SK-N-SH (cell line): ENCODE results near the gene ITGB5. TPM values are rescaled to one million over a fixed set of nuclear protein-coding genes. Genes with fewer than 3 reads are reported as not detected.

ENCODE experiments used
- CTCF ChIA-PET: fragments of 300-600, 350-600 bp; formaldehyde crosslinking; extraction: SDS; loops from one replicate; lab custom pipeline; 2021; lab: Yijun Ruan, JAX
- POLR2A ChIA-PET: fragments of 350-600 bp; sonication (Branson Sonifier 250); formaldehyde crosslinking; extraction: SDS; loops from one replicate; lab custom pipeline; 2020; ENCODE audit warnings: antibody characterized with exemption, inconsistent platforms; lab: Yijun Ruan, JAX
- DNase-seq: peaks from one replicate; pipeline ENCODE4 v3.0.0; 2012
- H2AFZ ChIP-seq: fragments of 200-600 bp; sonication (generic); 2 replicates; pipeline ENCODE4 v1.8.1; 2016; ENCODE audit warnings: antibody characterized with exemption, mild to moderate bottlenecking, low read depth
- H3F3A ChIP-seq: fragments of 200-600 bp; sonication (generic); replicated peaks from 2 replicates; pipeline ENCODE3; 2016; ENCODE audit warnings: antibody characterized with exemption, mild to moderate bottlenecking; ENCODE audit not compliant: insufficient read depth
- H3K27ac ChIP-seq, 2 experiments: fragments of 200-500 bp in 1 of 2; fragments of 200-600 bp in 1 of 2; sonication (Bioruptor generic) in 1 of 2; sonication (generic), shearing (Covaris generic) in 1 of 2; 2 replicates each; pipeline versions ENCODE4 v1.5.1 to v1.6.1; 2014 to 2016; ENCODE audit warnings: low read depth in 2 of 2, inconsistent platforms in 1 of 2, low read length in 1 of 2, mild to moderate bottlenecking in 1 of 2, mixed read lengths in 1 of 2
- H3K27me3 ChIP-seq: fragments of 200-600 bp; sonication (generic), shearing (Covaris generic); 2 replicates; pipeline ENCODE4 v1.6.1; 2016; ENCODE audit warnings: mixed run types; ENCODE audit not compliant: insufficient read depth
- H3K36me3 ChIP-seq, 2 experiments: fragments of 200-500 bp in 1 of 2; fragments of 200-600 bp in 1 of 2; sonication (Bioruptor generic) in 1 of 2; sonication (generic) in 1 of 2; replicated peaks in 1 of 2; 2 replicates each; pipeline versions ENCODE3 to v1.5.1; 2014 to 2016; ENCODE audit warnings: low read length in 1 of 2, mild to moderate bottlenecking in 1 of 2; ENCODE audit not compliant: insufficient read depth in 2 of 2, control insufficient read depth in 1 of 2
- H3K4me1 ChIP-seq, 2 experiments: fragments of 200-500 bp in 1 of 2; fragments of 200-600 bp in 1 of 2; sonication (Bioruptor generic) in 1 of 2; sonication (generic), shearing (Covaris generic) in 1 of 2; 2 replicates each; pipeline versions ENCODE4 v1.5.1 to v1.6.1; 2014 to 2016; ENCODE audit warnings: low read depth in 1 of 2, low read length in 1 of 2, mixed run types in 1 of 2; ENCODE audit not compliant: insufficient read depth in 2 of 2, control insufficient read depth in 1 of 2
- H3K4me2 ChIP-seq: fragments of 200-600 bp; sonication (generic), shearing (Covaris generic); 2 replicates; pipeline ENCODE4 v1.6.1; 2017; ENCODE audit warnings: mixed run types
- H3K4me3 ChIP-seq, 2 experiments: fragments of 200-500 bp in 1 of 2; fragments of 200-600 bp in 1 of 2; sonication (Bioruptor generic) in 1 of 2; sonication (generic), shearing (Covaris generic) in 1 of 2; 2 replicates each; pipeline versions ENCODE4 v1.5.1 to v1.8.1; 2014 to 2016; ENCODE audit warnings: low read depth in 2 of 2, inconsistent platforms in 1 of 2, low read length in 1 of 2, mild to moderate bottlenecking in 1 of 2, mixed read lengths in 1 of 2, moderate library complexity in 1 of 2
- H3K79me2 ChIP-seq: fragments of 200-600 bp; sonication (generic); 2 replicates; pipeline ENCODE4 v1.8.1; 2017; ENCODE audit warnings: mild to moderate bottlenecking; ENCODE audit not compliant: insufficient read depth
- H3K9ac ChIP-seq: fragments of 200-600 bp; sonication (generic); 2 replicates; pipeline ENCODE4 v1.6.1; 2017; ENCODE audit warnings: mixed run types
- H3K9me2 ChIP-seq: fragments of 200-600 bp; sonication (generic); 2 replicates; pipeline ENCODE4 v1.6.1; 2017; ENCODE audit warnings: mixed run types
- H3K9me3 ChIP-seq: fragments of 200-600 bp; sonication (generic); 2 replicates; pipeline ENCODE4 v1.6.1; 2017; ENCODE audit warnings: mixed run types, mild to moderate bottlenecking, moderate library complexity
- H4K20me1 ChIP-seq: fragments of 200-600 bp; sonication (generic); 2 replicates; pipeline ENCODE4 v1.6.1; 2017; ENCODE audit warnings: mild to moderate bottlenecking, mixed run types; ENCODE audit not compliant: insufficient read depth
- CHD2 ChIP-seq: fragments of 150-350 bp; IDR thresholded peaks from 2 replicates; pipeline ENCODE4 v1.6.1; 2018; ENCODE audit warnings: low read length; ENCODE audit not compliant: partially characterized antibody
- ELF1 ChIP-seq: IDR thresholded peaks from 2 replicates; pipeline ENCODE4 v1.4.0; 2012
- EP300 ChIP-seq, 2 experiments: IDR thresholded peaks; 2 replicates each; pipeline versions ENCODE4 v1.4.0 to v1.6.1; 2012; ENCODE audit warnings: borderline replicate concordance in 1 of 2, low read depth in 1 of 2, low read length in 1 of 2
- FOSL2 ChIP-seq: IDR thresholded peaks from 2 replicates; pipeline ENCODE4 v1.4.0; 2012; ENCODE audit warnings: low read depth, mild to moderate bottlenecking, moderate library complexity, borderline replicate concordance
- FOXJ3 ChIP-seq: sonication (generic); formaldehyde crosslinking; IDR thresholded peaks from 2 replicates; pipeline ENCODE4 v1.5.1; 2020; ENCODE audit warnings: mild to moderate bottlenecking, missing genetic modification reagents
- FOXM1 ChIP-seq: IDR thresholded peaks from 2 replicates; pipeline ENCODE4 v1.4.0; 2012; ENCODE audit warnings: low read depth, mild to moderate bottlenecking
- MEF2A ChIP-seq: IDR thresholded peaks from 2 replicates; pipeline ENCODE4 v1.4.0; 2012; ENCODE audit warnings: low read depth, borderline replicate concordance
- MXI1 ChIP-seq: IDR thresholded peaks from 2 replicates; pipeline ENCODE4 v1.6.1; 2012; ENCODE audit warnings: mild to moderate bottlenecking, low read depth, low read length, improper control_type of control experiment
- NFIC ChIP-seq: IDR thresholded peaks from 2 replicates; pipeline ENCODE4 v1.4.0; 2012; ENCODE audit warnings: borderline replicate concordance
- RAD21 ChIP-seq: IDR thresholded peaks from 2 replicates; pipeline ENCODE4 v1.6.1; 2012; ENCODE audit warnings: mild to moderate bottlenecking, low read length
- RCOR1 ChIP-seq: fragments of 150-350 bp; IDR thresholded peaks from 2 replicates; pipeline ENCODE4 v1.6.1; 2017; ENCODE audit warnings: antibody characterized with exemption, low read length
- RXRA ChIP-seq: IDR thresholded peaks from 2 replicates; pipeline ENCODE4 v1.4.0; 2012; ENCODE audit warnings: low read depth, mild to moderate bottlenecking, borderline replicate concordance
- SIN3A ChIP-seq: IDR thresholded peaks from 2 replicates; pipeline ENCODE4 v1.6.1; 2012; ENCODE audit warnings: low read depth, mild to moderate bottlenecking, low read length, moderate library complexity, borderline replicate concordance
- SMC3 ChIP-seq: IDR thresholded peaks from 2 replicates; pipeline ENCODE4 v1.6.1; 2012; ENCODE audit warnings: low read depth, low read length, improper control_type of control experiment
- TAF1 ChIP-seq: IDR thresholded peaks from 2 replicates; pipeline ENCODE4 v1.6.1; 2012; ENCODE audit warnings: low read depth, mild to moderate bottlenecking, low read length, moderate library complexity, borderline replicate concordance
- TEAD4 ChIP-seq: IDR thresholded peaks from 2 replicates; pipeline ENCODE4 v1.4.0; 2012; ENCODE audit warnings: mild to moderate bottlenecking, borderline replicate concordance; ENCODE audit not compliant: insufficient read depth
- WGBS: methylation state at CpG from one replicate; pipeline ENCODE4 v1.1.6; 2017; ENCODE audit warnings: low lambda C conversion rate; 5-methylcytosine and 5-hydroxymethylcytosine counted together
- polyA plus RNA-seq, 3 experiments: library from polyadenylated mRNA; depleted of rRNA; stranded (reverse); fragments of >200 nt; gene quantifications; 2 replicates each; pipeline ENCODE4 v1.2.3, GENCODE V29; 2012
- TF ChIP-seq, protein P1 (sequence below): fragments of 150-350 bp; IDR thresholded peaks from 2 replicates; pipeline ENCODE4 v1.6.1; 2016; ENCODE audit warnings: mild to moderate bottlenecking, low read depth, low read length
- TF ChIP-seq, protein P2 (sequence below): fragments of 200-600 bp; sonication (generic); IDR thresholded peaks from 2 replicates; pipeline ENCODE4 v1.6.1; 2017; ENCODE audit warnings: antibody characterized with exemption, mild to moderate bottlenecking, moderate library complexity
- TF ChIP-seq, protein P3 (sequence below): IDR thresholded peaks from 2 replicates; pipeline ENCODE4 v1.4.0; 2012; ENCODE audit warnings: low read depth
- TF ChIP-seq, protein P4 (sequence below): IDR thresholded peaks from 2 replicates; pipeline ENCODE4 v1.6.1; 2012; ENCODE audit warnings: mild to moderate bottlenecking, low read depth, low read length, moderate library complexity
- TF ChIP-seq, protein P5 (sequence below): IDR thresholded peaks from 2 replicates; pipeline ENCODE4 v1.4.0; 2012; ENCODE audit warnings: low read depth, borderline replicate concordance

Gene ITGB5
- polyA plus RNA-seq, 1 of the 3 experiments (the other 2 are of a cell fraction), result 481 TPM

DNA sequence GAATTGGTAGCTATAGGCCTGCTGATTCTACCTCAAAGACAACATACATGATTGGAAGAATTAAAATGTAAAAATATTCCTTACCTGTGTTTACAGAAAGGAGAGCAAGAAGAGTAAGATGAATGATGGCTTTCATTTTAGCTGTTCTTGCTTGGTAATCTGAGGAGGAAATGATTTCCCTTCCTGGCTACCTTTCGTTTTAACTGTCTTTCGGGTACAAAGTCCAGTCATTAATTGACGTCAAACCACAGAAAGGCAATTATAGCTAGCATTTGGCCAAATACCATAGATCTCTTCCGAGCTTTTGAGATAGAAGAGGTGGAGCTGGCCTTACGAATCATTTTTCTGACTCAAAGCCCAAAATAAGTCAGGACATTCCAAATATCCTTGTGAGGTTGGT is 47.4 kb upstream of the ITGB5 start, which contains the start of gene MUC13:
MUC13 (minus strand) TSS at position 175 of the 400 bp plus-strand sequence; CDS start at position 136, 39 bp downstream.
- CTCF ChIA-PET, result interaction anchor here (1.4 to 3.9 kb wide), 5 partner anchors 33 to 651 kb away, joined by 3 to 17 read pairs (median 6); no protein-coding TSS in a partner anchor
- H3K9ac ChIP-seq, result no peak within 1 kb of the TSS
- POLR2A ChIA-PET, result no interaction called here

DNA sequence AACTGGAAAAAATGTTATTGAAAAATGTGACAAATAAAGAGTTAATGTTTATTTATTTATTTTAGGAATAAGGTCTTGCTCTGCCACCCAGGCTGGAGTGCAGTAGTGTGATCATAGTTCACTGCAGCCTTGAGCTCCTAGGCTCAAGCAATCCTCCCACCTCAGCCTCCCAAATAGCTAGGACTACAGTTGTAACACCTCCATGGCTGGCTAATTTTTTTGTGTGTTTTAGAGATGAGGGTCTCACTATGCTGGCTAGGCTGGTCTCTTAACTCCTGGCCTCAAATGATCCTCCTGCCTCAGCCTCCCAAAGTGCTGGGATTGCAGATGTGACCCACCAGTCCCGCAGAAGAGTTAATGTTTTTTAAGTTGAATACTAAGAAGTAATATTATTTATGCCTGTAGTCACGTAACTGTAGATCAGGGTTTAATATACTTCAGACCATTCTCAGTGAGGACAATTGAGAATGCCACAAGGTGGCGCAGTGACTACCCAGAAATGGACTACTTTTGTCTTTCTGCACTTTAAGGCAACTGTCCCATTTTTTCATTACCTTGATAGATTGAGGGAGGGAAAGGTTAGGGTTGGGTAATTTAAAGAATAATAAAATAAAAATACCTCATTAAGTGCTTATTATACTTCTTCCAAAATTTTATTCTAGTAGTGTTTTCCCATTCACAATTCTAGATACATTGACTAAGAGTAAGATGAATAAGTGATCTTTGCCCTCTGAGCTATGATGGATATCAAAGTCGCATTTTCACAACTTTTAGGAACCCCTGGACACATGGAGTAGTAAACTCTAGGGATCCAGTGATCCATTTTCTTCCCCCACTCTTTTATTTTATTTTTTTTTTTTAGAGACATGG is 41.4 kb upstream of the ITGB5 start:
- POLR2A ChIA-PET, result no interaction called here
- no peaks in the 10 kb centered on the region for H3K9me2 ChIP-seq
- 12% methylated on average over 4 of the region's 4 CpGs for WGBS
- TF ChIP-seq, protein P1, sequence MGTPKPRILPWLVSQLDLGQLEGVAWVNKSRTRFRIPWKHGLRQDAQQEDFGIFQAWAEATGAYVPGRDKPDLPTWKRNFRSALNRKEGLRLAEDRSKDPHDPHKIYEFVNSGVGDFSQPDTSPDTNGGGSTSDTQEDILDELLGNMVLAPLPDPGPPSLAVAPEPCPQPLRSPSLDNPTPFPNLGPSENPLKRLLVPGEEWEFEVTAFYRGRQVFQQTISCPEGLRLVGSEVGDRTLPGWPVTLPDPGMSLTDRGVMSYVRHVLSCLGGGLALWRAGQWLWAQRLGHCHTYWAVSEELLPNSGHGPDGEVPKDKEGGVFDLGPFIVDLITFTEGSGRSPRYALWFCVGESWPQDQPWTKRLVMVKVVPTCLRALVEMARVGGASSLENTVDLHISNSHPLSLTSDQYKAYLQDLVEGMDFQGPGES, result no peak
- no peak for TF ChIP-seq CHD2
- no peak for TF ChIP-seq RCOR1
- TF ChIP-seq MEF2A, result no peak
- TF ChIP-seq, protein P2, sequence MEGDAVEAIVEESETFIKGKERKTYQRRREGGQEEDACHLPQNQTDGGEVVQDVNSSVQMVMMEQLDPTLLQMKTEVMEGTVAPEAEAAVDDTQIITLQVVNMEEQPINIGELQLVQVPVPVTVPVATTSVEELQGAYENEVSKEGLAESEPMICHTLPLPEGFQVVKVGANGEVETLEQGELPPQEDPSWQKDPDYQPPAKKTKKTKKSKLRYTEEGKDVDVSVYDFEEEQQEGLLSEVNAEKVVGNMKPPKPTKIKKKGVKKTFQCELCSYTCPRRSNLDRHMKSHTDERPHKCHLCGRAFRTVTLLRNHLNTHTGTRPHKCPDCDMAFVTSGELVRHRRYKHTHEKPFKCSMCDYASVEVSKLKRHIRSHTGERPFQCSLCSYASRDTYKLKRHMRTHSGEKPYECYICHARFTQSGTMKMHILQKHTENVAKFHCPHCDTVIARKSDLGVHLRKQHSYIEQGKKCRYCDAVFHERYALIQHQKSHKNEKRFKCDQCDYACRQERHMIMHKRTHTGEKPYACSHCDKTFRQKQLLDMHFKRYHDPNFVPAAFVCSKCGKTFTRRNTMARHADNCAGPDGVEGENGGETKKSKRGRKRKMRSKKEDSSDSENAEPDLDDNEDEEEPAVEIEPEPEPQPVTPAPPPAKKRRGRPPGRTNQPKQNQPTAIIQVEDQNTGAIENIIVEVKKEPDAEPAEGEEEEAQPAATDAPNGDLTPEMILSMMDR, result peak; percentile 90
- no peak for TF ChIP-seq ELF1
- TF ChIP-seq, protein P3, sequence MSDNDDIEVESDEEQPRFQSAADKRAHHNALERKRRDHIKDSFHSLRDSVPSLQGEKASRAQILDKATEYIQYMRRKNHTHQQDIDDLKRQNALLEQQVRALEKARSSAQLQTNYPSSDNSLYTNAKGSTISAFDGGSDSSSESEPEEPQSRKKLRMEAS, result no peak
- peak; percentile 80 for TF ChIP-seq RAD21
- TF ChIP-seq, protein P4, sequence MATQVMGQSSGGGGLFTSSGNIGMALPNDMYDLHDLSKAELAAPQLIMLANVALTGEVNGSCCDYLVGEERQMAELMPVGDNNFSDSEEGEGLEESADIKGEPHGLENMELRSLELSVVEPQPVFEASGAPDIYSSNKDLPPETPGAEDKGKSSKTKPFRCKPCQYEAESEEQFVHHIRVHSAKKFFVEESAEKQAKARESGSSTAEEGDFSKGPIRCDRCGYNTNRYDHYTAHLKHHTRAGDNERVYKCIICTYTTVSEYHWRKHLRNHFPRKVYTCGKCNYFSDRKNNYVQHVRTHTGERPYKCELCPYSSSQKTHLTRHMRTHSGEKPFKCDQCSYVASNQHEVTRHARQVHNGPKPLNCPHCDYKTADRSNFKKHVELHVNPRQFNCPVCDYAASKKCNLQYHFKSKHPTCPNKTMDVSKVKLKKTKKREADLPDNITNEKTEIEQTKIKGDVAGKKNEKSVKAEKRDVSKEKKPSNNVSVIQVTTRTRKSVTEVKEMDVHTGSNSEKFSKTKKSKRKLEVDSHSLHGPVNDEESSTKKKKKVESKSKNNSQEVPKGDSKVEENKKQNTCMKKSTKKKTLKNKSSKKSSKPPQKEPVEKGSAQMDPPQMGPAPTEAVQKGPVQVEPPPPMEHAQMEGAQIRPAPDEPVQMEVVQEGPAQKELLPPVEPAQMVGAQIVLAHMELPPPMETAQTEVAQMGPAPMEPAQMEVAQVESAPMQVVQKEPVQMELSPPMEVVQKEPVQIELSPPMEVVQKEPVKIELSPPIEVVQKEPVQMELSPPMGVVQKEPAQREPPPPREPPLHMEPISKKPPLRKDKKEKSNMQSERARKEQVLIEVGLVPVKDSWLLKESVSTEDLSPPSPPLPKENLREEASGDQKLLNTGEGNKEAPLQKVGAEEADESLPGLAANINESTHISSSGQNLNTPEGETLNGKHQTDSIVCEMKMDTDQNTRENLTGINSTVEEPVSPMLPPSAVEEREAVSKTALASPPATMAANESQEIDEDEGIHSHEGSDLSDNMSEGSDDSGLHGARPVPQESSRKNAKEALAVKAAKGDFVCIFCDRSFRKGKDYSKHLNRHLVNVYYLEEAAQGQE, result no peak
- TF ChIP-seq SMC3, result peak; percentile 89

More for the DNA sequence above, 47.4 kb upstream of the ITGB5 start, which contains the start of gene MUC13:
- Histone ChIP-seq H3K4me1 (peaks cover 0 to 4% of the 10 kb centered on the region in 2 experiments; a peak in 1 of 4 replicates), H3K9me2 (no peaks in the 10 kb centered on the region), H3K27ac (no peak within 1 kb of the TSS), H3K27me3 (no peaks in the 10 kb centered on the region), H3F3A (no peaks in the 10 kb centered on the region), H3K9me3 (no peaks in the 10 kb centered on the region), H4K20me1 (no peaks in the 10 kb centered on the region), H3K4me3 (no peak within 1 kb of the TSS), H3K79me2 (no peaks in the 10 kb centered on the region), H2AFZ (no peak within 1 kb of the TSS), H3K4me2 (no peak within 1 kb of the TSS), H3K36me3 (no peaks in the 10 kb centered on the region)
- WGBS, result 83% methylated on average over 5 of the region's 5 CpGs
- no peak for DNase-seq
- no peak for TF ChIP-seq EP300 (IDR thresholded peaks at IDR 0.05; ENCODE audit: borderline replicate concordance in 1 of 2, low read depth in 1 of 2, low read length in 1 of 2)
- no peak for TF ChIP-seq SIN3A
- no peak for TF ChIP-seq FOXJ3 (CRISPR knock-in tag)
- no peak for TF ChIP-seq NFIC
- no peak for TF ChIP-seq TEAD4
- TF ChIP-seq TAF1, result no peak
- no peak for TF ChIP-seq RXRA
- TF ChIP-seq FOSL2, result no peak
- TF ChIP-seq, protein P5, sequence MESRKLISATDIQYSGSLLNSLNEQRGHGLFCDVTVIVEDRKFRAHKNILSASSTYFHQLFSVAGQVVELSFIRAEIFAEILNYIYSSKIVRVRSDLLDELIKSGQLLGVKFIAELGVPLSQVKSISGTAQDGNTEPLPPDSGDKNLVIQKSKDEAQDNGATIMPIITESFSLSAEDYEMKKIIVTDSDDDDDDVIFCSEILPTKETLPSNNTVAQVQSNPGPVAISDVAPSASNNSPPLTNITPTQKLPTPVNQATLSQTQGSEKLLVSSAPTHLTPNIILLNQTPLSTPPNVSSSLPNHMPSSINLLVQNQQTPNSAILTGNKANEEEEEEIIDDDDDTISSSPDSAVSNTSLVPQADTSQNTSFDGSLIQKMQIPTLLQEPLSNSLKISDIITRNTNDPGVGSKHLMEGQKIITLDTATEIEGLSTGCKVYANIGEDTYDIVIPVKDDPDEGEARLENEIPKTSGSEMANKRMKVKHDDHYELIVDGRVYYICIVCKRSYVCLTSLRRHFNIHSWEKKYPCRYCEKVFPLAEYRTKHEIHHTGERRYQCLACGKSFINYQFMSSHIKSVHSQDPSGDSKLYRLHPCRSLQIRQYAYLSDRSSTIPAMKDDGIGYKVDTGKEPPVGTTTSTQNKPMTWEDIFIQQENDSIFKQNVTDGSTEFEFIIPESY, result no peak
- no peak for TF ChIP-seq FOXM1
- TF ChIP-seq MXI1, result no peak

More for the DNA sequence above, 41.4 kb upstream of the ITGB5 start:
- Histone ChIP-seq H2AFZ (peak overlapping the region; percentile 18; the same call in 1 of the 2 replicates), H3K4me1 (no peaks in the 10 kb centered on the region; a peak in 1 of 4 replicates), H3K4me3 (peak overlapping the region in 1 of 2 experiments; percentile 48; a peak in 1 of 4 replicates), H3F3A (no peaks in the 10 kb centered on the region), H3K9me3 (no peaks in the 10 kb centered on the region), H3K79me2 (no peaks in the 10 kb centered on the region), H3K27me3 (no peaks in the 10 kb centered on the region), H3K27ac (no peak overlapping the region), H3K36me3 (no peaks in the 10 kb centered on the region), H3K9ac (no peak overlapping the region), H3K4me2 (no peak overlapping the region), H4K20me1 (no peaks in the 10 kb centered on the region)
- CTCF ChIA-PET, result interaction anchor here (0.6 to 4.9 kb wide), 17 partner anchors 9 to 656 kb away, joined by 3 to 33 read pairs (median 3); no protein-coding TSS in a partner anchor
- DNase-seq, result peak; percentile 39
